Measurements from ENCODE around the gene BLOC1S6.
"Not testable (repeated sequence)": the region's sequence is repeated elsewhere in the genome, so short reads cannot be mapped to it uniquely, and the experiment has no call there.

The BLOC1S6 gene

GRCh38 chr15:45641999-45642932, 55.1 kb downstream of the BLOC1S6 start:
- no peak for DNase-seq

DNA sequence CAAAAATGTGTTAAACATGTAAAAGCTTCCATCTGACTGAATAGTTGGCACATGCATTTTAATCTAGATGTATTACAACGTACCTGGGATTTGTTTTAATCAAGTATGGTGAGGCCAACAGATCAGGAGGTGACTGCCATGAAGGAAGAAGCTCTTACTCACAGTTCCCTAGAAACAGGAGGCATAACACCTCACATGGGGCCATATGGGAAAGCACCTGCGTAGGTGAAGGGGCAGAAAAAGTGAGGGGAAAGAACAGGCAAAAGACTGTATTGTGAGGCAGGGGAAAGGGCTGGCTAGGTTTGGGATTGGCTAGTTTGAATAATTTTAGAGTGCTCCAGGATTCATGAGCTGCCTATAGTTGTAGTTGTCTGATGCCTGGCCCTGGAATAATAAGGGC, 57.3 kb downstream of the BLOC1S6 start:
- no peak for DNase-seq

GRCh38 chr15:45645026-45645980, 58.1 kb downstream of the BLOC1S6 start:
- DNase-seq: no peak

DNA sequence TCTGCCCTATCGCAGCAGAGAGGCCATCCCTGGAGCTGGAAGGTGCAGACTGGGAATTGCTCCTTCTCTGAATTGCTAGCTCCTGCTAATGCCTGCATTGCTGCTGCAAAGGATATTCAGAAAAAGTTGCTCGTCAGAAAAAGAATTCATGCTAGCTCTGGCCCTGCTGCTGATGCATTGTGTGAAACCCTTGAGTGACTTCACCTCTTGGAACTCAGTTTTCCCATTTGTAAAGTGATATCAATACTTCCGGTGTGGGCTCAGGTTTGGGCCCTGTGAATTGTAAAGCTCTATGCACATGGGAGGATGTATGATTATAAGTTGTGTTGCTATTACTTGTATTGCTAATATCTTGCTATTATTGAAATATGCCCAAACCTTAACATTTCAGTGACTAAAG, 59.0 kb downstream of the BLOC1S6 start:
- no peak for DNase-seq

DNA sequence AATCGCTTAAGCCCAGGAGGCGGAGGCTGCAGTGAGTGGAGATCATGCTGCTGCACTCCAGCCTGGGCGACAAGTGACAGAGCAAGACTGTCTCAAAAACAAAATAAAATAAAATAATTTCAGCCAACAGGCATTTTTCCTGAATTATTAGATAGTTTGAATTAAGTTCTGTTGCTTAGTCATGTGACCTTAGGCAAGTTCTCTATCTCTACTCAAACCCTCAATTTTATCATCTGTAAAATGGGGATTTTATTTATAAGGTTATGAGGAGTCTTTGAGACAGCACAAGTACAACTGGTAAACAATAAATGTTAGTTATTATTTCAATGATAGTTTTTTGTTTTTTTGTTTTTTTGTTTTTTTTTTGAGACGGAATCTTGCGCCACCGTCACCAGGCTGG, 60.6 kb downstream of the BLOC1S6 start:
- no peak for DNase-seq

GRCh38 chr15:45648521-45649200, 61.5 kb downstream of the BLOC1S6 start:
- DNase-seq: peak; percentile 3

DNA sequence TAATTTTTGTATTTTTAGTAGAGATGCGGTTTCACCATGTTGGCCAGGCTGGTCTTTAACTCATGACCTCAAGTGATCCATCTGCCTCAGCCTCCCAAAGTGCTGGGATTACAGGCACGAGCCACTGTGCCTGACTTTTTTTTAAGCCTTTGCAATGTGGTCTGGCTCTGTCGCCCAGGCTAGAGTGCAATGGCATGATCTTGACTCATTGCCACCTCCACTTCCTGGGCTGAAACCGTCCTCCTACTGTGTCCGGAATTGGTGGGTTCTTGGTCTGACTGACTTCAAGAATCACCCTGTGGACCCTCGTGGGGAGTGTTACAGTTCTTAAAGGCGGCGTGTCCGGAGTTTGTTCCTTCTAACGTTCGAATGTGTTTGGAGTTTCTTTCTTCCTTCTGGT, 62.8 kb downstream of the BLOC1S6 start:
- not testable (repeated sequence) for DNase-seq

- DNase-seq: no peak
Measured at GRCh38 chr15:45650889-45651525, 63.8 kb downstream of the BLOC1S6 start.

DNA sequence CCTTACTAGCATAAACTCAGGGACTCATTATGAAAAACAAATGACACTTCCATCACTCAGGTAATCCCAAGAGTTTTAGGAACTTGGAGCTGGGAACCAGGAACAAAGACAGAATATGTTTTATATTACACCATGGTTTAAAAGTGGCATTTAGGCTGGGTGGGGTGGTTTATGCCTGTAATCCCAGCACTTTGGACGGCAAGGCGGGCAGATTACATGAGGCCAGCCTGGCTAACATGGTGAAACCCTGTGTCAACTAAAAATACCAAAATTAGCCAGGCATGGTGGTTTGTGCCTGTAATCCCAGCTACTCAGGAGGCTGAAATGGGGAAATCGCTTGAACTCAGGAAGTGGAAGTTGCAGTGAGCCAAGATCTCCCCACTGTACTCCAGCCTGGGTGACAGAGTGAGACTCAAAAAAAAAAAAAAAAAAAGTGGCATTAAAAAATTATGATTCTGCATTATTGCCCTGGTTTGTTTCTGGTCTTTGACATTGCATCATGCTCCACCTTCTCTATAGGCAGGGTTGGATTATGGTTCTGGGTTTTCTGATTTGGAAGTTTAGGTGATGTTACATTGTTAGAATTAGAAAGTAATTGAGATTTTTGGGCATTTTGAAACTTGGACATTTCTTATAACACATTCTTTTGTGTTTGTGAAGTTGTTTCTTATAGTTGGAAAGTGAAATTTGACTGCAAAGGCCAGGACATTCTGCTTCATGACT, 66.7 kb downstream of the BLOC1S6 start:
- no peak for DNase-seq

DNA sequence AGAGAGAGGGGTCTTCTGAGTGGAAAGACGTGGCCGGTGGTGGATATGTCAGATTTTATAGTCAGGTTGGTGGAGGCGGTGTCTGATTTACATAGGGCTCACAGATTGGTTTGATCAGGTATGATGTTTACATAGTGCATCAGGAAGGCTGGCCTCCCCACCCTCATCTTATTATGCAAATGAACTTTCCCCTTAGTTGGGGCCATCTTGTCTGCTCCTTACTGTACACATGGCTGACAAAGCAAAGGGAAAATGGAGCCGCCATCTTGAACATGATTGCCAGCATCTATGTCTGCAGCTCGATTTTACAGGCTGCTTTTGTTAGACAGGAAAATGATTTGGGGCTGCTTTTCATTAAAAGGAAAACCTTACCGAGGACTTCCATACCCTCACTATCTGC, 67.6 kb downstream of the BLOC1S6 start:
- DNase-seq: no peak

DNA sequence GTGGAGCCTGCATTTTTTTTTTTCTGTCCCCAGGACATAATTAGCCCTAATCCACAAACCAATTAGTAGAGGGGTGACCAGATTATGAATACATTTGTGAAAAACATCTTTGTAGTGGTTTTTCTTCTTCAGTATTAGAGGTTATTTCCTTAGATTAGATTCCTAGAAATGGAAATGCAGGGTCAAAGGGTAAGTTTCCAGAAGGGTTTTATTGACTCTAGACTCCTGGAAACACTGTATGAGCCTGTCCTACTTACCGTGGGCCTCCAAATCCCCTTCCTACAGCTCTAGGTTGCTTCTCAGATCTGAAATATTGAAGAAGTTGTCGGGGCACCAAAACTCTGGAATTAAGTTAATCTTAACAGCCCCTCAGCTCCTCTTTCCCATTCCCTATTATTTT, 70.1 kb downstream of the BLOC1S6 start:
- DNase-seq: no peak

DNA sequence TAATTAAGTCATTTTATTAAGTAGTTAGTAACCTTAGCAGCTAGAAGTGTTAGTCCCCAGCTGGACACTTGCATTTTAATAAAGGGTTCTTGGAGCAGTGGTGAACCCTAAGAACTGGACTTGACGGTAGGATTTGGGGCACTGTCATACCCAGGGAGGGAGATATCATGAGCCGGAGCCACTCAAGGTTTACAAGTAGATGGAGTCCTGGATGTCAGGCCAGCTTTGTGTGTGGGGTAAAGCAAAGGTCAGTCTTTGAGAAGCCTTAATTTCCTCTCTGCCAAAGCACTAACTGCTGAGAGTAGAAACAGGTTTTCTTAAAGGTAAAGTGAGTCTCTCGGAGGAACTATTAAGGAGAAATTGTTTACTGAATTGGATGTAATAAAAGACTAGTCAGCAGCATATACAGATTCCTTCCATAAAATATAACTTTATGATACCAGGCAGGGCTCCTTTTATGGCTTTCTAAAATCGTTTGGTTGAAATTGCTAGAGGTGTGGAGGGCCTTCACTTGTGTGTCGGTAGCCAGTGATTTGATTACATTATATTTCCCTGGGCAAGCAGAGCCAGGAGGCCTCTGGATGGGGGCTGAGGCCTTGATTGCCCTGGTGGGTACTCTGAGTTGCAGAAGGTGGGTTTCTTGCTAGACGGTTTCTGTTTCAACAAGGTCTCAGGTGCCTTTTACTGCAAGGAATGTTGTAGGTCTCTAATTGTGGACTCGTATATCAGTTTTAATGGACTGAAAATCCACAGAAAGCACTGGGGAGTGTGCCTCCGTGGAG, 70.8 kb downstream of the BLOC1S6 start:
- DNase-seq: no peak
